Measurements from ENCODE around the gene ATP9A. TPM values are rescaled to one million over a fixed set of nuclear protein-coding genes. Genes with fewer than 3 reads are reported as not detected.
A peak's percentile ranks its signal among the peaks of the same experiment; 100 is the strongest.
"Not testable (repeated sequence)": the region's sequence is repeated elsewhere in the genome, so short reads cannot be mapped to it uniquely, and the experiment has no call there.

ATP9A gene
- total RNA-seq, 4 donors from 2014 or later, result 17.6 to 28.2 (median 19.5) TPM

GRCh38 chr20:51739722-51740249 is 28.4 kb downstream of the ATP9A start:
- intact Hi-C loops (cut with DNase I), result no loop called here
- H3K27me3 ChIP-seq, result no peaks in the 10 kb centered on the region
- 80% methylated on average over 4 of the region's 4 CpGs for WGBS, 2 donors
- no peak overlapping the region for H3K27ac ChIP-seq
- H3K36me3 ChIP-seq, result no peaks in the 10 kb centered on the region
- TF ChIP-seq, protein P1, sequence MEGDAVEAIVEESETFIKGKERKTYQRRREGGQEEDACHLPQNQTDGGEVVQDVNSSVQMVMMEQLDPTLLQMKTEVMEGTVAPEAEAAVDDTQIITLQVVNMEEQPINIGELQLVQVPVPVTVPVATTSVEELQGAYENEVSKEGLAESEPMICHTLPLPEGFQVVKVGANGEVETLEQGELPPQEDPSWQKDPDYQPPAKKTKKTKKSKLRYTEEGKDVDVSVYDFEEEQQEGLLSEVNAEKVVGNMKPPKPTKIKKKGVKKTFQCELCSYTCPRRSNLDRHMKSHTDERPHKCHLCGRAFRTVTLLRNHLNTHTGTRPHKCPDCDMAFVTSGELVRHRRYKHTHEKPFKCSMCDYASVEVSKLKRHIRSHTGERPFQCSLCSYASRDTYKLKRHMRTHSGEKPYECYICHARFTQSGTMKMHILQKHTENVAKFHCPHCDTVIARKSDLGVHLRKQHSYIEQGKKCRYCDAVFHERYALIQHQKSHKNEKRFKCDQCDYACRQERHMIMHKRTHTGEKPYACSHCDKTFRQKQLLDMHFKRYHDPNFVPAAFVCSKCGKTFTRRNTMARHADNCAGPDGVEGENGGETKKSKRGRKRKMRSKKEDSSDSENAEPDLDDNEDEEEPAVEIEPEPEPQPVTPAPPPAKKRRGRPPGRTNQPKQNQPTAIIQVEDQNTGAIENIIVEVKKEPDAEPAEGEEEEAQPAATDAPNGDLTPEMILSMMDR (IDR thresholded peaks at IDR 0.05), result no peak
- TF ChIP-seq POLR2A (IDR thresholded peaks at IDR 0.05), result no peak
- no peak for DNase-seq
- no peak overlapping the region for H3K4me3 ChIP-seq
- H3K9me3 ChIP-seq, result no peaks in the 10 kb centered on the region
- H3K4me1 ChIP-seq, result peaks cover 9 to 53% (median 21%) of the 10 kb centered on the region in 3 donors

- no peak for DNase-seq
- Histone ChIP-seq H3K9me3 (no peaks in the 10 kb centered on the region), H3K27me3 (no peaks in the 10 kb centered on the region), H3K4me3 (no peak overlapping the region), H3K4me1 (peaks cover 9 to 46% (median 19%) of the 10 kb centered on the region in 3 donors), H3K27ac (peak overlapping the region in 2 of 4 donors; percentile 37 to 48), H3K36me3 (no peaks in the 10 kb centered on the region)
- TF ChIP-seq, protein P1 (IDR thresholded peaks at IDR 0.05), result no peak
- no peak for TF ChIP-seq POLR2A (IDR thresholded peaks at IDR 0.05)
- WGBS, 2 donors, result 71 to 81% methylated on average over 6 to 7 of the region's 12 CpGs
- intact Hi-C loops (cut with DNase I), result no loop called here
Measured at GRCh38 chr20:51738877-51739447, 29.2 kb downstream of the ATP9A start.

GRCh38 chr20:51738261-51738660 is 29.9 kb downstream of the ATP9A start:
- 75 to 92% methylated on average over 12 to 15 of the region's 15 CpGs for WGBS, 2 donors
- H3K27me3 ChIP-seq; H3K4me3 ChIP-seq; H3K9me3 ChIP-seq; intact Hi-C loops (cut with DNase I); DNase-seq; H3K36me3 ChIP-seq: not testable (repeated sequence)
- Histone ChIP-seq H3K4me1 (peaks cover 9 to 43% (median 19%) of the 10 kb centered on the region in 3 donors), H3K27ac (peak overlapping the region in 2 of 4 donors; percentile 37 to 48)

- intact Hi-C loops (cut with DNase I), result no loop called here
- Histone ChIP-seq H3K27me3 (no peaks in the 10 kb centered on the region), H3K9me3 (no peaks in the 10 kb centered on the region), H3K4me3 (no peak overlapping the region), H3K27ac (no peak overlapping the region), H3K4me1 (peaks cover 0 to 39% (median 9%) of the 10 kb centered on the region in 3 donors), H3K36me3 (no peaks in the 10 kb centered on the region)
- DNase-seq, result no peak
- TF ChIP-seq, protein P1 (IDR thresholded peaks at IDR 0.05), result no peak
- 75 to 80% methylated on average over 5 of the region's 5 CpGs for WGBS, 2 donors
Measured at GRCh38 chr20:51736947-51737346, 31.2 kb downstream of the ATP9A start.

- 70 to 74% methylated on average over 8 to 11 of the region's 11 CpGs for WGBS, 2 donors
- no peak overlapping the region for H3K4me3 ChIP-seq
- H3K4me1 ChIP-seq, result peaks cover 0 to 43% (median 9%) of the 10 kb centered on the region in 3 donors
- H3K27me3 ChIP-seq, result no peaks in the 10 kb centered on the region
- DNase-seq, result no peak
- intact Hi-C loops (cut with DNase I), result no loop called here
- H3K27ac ChIP-seq, result no peak overlapping the region
- no peak for TF ChIP-seq POLR2A (IDR thresholded peaks at IDR 0.05)
- TF ChIP-seq, protein P1 (IDR thresholded peaks at IDR 0.05), result no peak
- no peaks in the 10 kb centered on the region for H3K36me3 ChIP-seq
- no peaks in the 10 kb centered on the region for H3K9me3 ChIP-seq
Measured at GRCh38 chr20:51735728-51736600, 32.2 kb downstream of the ATP9A start.
